Fibroblast of lung (primary cell): ENCODE results near the gene FBLN1. TPM values are rescaled to one million over a fixed set of nuclear protein-coding genes. Genes with fewer than 3 reads are reported as not detected.

ENCODE experiments used
- DNase-seq, 2 donors: peaks; one replicate each; pipeline versions ENCODE4 v3.0.0 to v3.0.0-alpha.2; 2010; ENCODE audit warnings: low read depth in 2 of 2
- H2AFZ ChIP-seq: 2 replicates; pipeline ENCODE4 v1.5.1; 2012; ENCODE audit warnings: low read length, control low read depth, inconsistent platforms
- H3K27ac ChIP-seq: 2 replicates; pipeline ENCODE4 v1.5.1; 2011; ENCODE audit warnings: low read length, control low read depth; ENCODE audit not compliant: insufficient read depth
- H3K27me3 ChIP-seq: 2 replicates; pipeline ENCODE4 v1.5.1; 2011; ENCODE audit warnings: mild to moderate bottlenecking, low read length; ENCODE audit not compliant: control insufficient read depth, insufficient read depth
- H3K36me3 ChIP-seq: 2 replicates; pipeline ENCODE4 v1.5.1; 2011; ENCODE audit warnings: low read length; ENCODE audit not compliant: control insufficient read depth, insufficient read depth
- H3K4me1 ChIP-seq: 2 replicates; pipeline ENCODE4 v1.5.1; 2011; ENCODE audit warnings: low read length; ENCODE audit not compliant: control insufficient read depth, insufficient read depth; ENCODE audit errors: extremely low read depth
- H3K4me2 ChIP-seq: 2 replicates; pipeline ENCODE4 v1.5.1; 2011; ENCODE audit warnings: low read length, control low read depth; ENCODE audit not compliant: insufficient read depth; ENCODE audit errors: extremely low read depth
- H3K4me3 ChIP-seq, 4 experiments: fragments of 200-600 bp in 1 of 4; sonication (generic) in 1 of 4; replicated peaks in 1 of 4; 2 replicates each; pipeline ENCODE4 v1.5.1; 2011 to 2016; ENCODE audit warnings: low read length in 4 of 4, low read depth in 3 of 4, mild to moderate bottlenecking in 3 of 4, control low read depth in 2 of 4, inconsistent platforms in 1 of 4, mixed read lengths in 1 of 4; ENCODE audit not compliant: insufficient read depth in 1 of 4; ENCODE audit errors: control extremely low read depth in 1 of 4
- H3K79me2 ChIP-seq: 2 replicates; pipeline ENCODE4 v1.5.1; 2012; ENCODE audit warnings: mild to moderate bottlenecking, low read length, inconsistent platforms; ENCODE audit not compliant: control insufficient read depth, insufficient read depth
- H3K9ac ChIP-seq: 2 replicates; pipeline ENCODE4 v1.5.1; 2011; ENCODE audit warnings: mild to moderate bottlenecking, low read length, control low read depth; ENCODE audit not compliant: insufficient read depth
- H3K9me3 ChIP-seq: 2 replicates; pipeline ENCODE4 v1.5.1; 2012; ENCODE audit warnings: low read depth, low read length; ENCODE audit not compliant: control insufficient read depth, insufficient read depth
- H4K20me1 ChIP-seq: 2 replicates; pipeline ENCODE4 v1.5.1; 2011; ENCODE audit warnings: low read length; ENCODE audit not compliant: control insufficient read depth, insufficient read depth; ENCODE audit errors: extremely low read depth
- CTCF ChIP-seq, 2 donors: IDR thresholded peaks in 1 of 2; conservative IDR thresholded peaks in 1 of 2; 1 replicate in 1 of 2; 2 replicates in 1 of 2; pipeline ENCODE4 v1.5.1; 2011 to 2012; ENCODE audit warnings: low read length in 2 of 2, control low read depth in 1 of 2, inconsistent platforms in 1 of 2, low read depth in 1 of 2, mild to moderate bottlenecking in 1 of 2
- EZH2 ChIP-seq: IDR thresholded peaks from 2 replicates; pipeline ENCODE4 v1.5.1; 2012; ENCODE audit warnings: low read length, control low read depth, mild to moderate bottlenecking; ENCODE audit errors: missing control alignments
- polyA plus RNA-seq, 2 donors: library from polyadenylated mRNA; depleted of rRNA in 1 of 2; stranded (reverse) in 1 of 2; unstranded in 1 of 2; fragments of >200 nt; gene quantifications; 2 replicates each; pipeline ENCODE4 v1.2.1, GENCODE V29; 2011 to 2012; ENCODE audit warnings: missing spikeins in 1 of 2
- total RNA-seq: library from RNA; depleted of rRNA; stranded (reverse); fragments of >200 nt; gene quantifications from 2 replicates; pipeline ENCODE4 v1.2.1, GENCODE V29; 2014

Gene FBLN1
- total and polyA plus RNA-seq, 2 donors (not counting 1 experiment from before 2014, with no cell fraction given), result 134 to 270 TPM

GRCh38 chr22:45615364-45615763, 112.7 kb downstream of the FBLN1 start:
- no peaks in the 10 kb centered on the region for H3K27me3 ChIP-seq

GRCh38 chr22:45616432-45616831, 113.7 kb downstream of the FBLN1 start:
- H3K9me3 ChIP-seq, result no peaks in the 10 kb centered on the region
- no peaks in the 10 kb centered on the region for H3K79me2 ChIP-seq

More at GRCh38 chr22:45615364-45615763, 112.7 kb downstream of the FBLN1 start:
- Histone ChIP-seq H3K27ac (no peak overlapping the region), H3K9ac (no peak overlapping the region), H3K4me2 (no peak overlapping the region), H3K4me1 (no peaks in the 10 kb centered on the region), H3K36me3 (no peaks in the 10 kb centered on the region), H2AFZ (no peak overlapping the region), H3K4me3 (no peak overlapping the region), H3K79me2 (no peaks in the 10 kb centered on the region), H4K20me1 (no peaks in the 10 kb centered on the region), H3K9me3 (no peaks in the 10 kb centered on the region)
- no peak for DNase-seq
- TF ChIP-seq CTCF (conservative IDR thresholded peaks at IDR 0.05 in 1 of 2, IDR thresholded peaks at IDR 0.05 in 1 of 2; ENCODE audit: low read depth in 1 of 2, low read length in 2 of 2) (no peak), EZH2 (no peak)

DNA sequence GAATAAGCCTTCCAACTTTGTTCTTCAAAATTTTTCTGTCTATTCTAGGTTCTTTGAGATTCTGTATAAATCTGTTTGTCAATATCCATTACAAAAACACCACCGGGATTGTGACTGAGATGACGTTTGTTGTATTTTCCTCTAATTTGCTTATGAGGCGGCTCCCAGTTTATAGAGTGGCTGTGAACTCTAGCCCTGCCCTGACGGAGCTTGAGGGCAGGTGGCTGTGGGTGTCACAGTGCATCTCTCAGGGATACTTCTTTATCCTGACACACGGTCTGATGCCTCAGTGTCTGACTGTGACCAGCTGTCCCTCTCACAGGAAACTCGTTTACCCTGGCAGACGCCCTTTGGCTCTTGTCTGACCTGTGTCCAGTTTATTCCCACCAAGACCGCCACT, 115.3 kb downstream of the FBLN1 start:
- Histone ChIP-seq H3K9me3 (no peaks in the 10 kb centered on the region), H3K27ac (no peak overlapping the region), H3K4me3 (no peak overlapping the region), H2AFZ (no peak overlapping the region), H4K20me1 (no peaks in the 10 kb centered on the region), H3K4me1 (no peaks in the 10 kb centered on the region), H3K27me3 (no peaks in the 10 kb centered on the region), H3K36me3 (no peaks in the 10 kb centered on the region), H3K9ac (no peak overlapping the region), H3K79me2 (no peaks in the 10 kb centered on the region), H3K4me2 (no peak overlapping the region)
- no peak for DNase-seq
- TF ChIP-seq EZH2 (no peak), CTCF (conservative IDR thresholded peaks at IDR 0.05 in 1 of 2, IDR thresholded peaks at IDR 0.05 in 1 of 2; ENCODE audit: low read depth in 1 of 2, low read length in 2 of 2) (no peak)

More at GRCh38 chr22:45616432-45616831, 113.7 kb downstream of the FBLN1 start:
- Histone ChIP-seq H3K36me3 (no peaks in the 10 kb centered on the region), H4K20me1 (no peaks in the 10 kb centered on the region), H3K9ac (no peak overlapping the region), H3K4me2 (no peak overlapping the region), H3K27me3 (no peaks in the 10 kb centered on the region), H2AFZ (no peak overlapping the region), H3K27ac (no peak overlapping the region), H3K4me3 (no peak overlapping the region), H3K4me1 (no peaks in the 10 kb centered on the region)
- no peak for TF ChIP-seq CTCF (conservative IDR thresholded peaks at IDR 0.05 in 1 of 2, IDR thresholded peaks at IDR 0.05 in 1 of 2; ENCODE audit: low read depth in 1 of 2, low read length in 2 of 2)
- no peak for DNase-seq
